Femur (tissue), 1 donor: ENCODE data around the gene CADM1.

Source experiments
- DNase-seq: peaks from one replicate; pipeline ENCODE4 v3.0.0-alpha.2; 2017

The CADM1 gene

GRCh38 chr11:115345840-115346239 is 158.4 kb downstream of the CADM1 start:
- no peak for DNase-seq

DNA sequence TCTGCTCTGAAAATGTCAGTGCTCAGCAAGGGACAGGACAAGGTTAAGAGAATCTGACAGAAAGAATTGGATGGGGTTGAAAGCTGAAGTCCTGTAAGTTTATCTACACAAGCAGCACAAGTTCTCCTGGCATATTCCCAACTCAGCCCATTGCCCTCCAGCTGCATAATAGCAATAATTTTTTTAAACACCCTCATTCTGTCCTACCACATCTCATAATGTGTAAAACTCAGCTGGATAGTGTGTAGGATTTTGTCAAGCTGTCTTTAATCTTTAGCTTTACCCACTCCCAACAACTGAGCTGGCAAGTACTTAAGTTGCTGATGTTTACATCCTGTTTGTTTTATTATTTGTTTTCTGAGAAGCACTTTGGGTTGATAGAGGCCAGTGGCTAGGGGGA is 158.9 kb downstream of the CADM1 start:
- no peak for DNase-seq

DNA sequence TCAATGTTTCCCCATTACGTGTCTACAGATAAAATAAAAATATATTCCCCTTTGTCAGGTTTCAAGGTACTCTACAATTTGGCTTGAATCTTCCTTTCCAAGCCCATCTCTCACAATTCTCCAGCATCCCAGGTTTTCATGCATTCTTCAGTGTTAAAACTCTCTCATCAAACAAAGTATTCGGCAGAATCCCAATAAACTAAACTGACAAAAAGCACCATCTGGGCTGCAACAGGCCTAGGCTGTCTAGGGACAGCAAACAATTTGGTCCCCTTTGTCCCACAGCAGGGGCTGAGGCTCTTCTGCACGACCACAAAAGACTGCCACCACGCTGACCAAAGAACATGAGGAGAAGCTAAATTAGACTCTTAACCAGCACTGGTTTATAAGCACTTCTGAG is 159.4 kb downstream of the CADM1 start:
- no peak for DNase-seq

DNA sequence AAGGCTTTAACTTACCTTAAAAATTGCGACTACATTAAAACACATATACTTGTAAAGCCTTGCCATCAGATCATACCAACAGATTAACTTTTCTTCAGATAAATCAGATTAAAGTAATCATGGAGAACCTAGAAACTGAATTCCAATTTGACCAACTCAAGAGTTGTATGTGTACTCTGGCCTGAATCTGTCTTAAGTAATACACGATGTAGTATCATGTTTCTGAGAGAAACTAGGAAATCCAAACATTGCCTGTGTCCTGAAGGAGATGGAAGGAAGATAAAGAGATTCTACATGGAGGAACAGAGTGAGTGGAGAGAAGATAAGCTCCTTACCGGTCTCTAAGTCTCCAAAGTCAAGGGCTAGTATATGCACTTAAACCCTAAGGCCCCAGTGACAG is 162.1 kb downstream of the CADM1 start:
- no peak for DNase-seq

DNA sequence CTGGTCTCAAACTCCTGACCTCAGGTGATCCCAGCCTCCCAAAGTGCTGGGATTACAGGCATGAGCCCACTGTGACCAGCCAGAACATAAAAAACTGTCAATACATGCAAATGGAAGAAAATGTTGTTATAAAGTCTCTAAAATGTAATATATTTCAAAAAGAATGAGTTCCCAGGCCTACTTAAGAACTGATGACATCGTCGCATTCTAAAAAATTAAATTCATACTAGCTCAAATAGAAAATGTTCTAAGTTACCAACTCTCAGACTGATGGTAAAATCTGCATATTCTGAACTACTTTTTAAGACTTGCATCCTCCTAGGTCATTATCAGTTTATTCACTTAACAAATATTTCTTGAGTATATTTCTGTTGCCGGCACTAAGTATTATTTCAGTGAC is 163.3 kb downstream of the CADM1 start:
- no peak for DNase-seq

DNA sequence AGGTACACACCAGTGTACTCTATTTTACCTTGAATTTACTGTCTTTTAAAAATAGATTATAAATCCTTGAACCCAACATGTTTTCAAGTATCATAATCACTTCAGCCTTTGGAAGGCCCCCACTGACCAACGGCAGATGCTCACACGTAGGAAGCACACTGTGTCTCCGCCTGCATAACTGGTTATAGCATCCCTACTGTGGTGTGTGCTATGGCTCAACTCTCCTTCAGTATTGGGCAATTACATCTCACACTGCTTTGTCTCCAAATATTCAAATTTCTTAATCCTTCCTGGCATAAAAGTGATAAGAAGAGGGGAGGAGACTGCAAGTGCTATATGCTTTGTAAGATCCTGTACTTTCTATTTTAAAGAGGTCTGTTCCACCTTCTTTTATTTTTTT is 165.7 kb downstream of the CADM1 start:
- DNase-seq, result no peak

DNA sequence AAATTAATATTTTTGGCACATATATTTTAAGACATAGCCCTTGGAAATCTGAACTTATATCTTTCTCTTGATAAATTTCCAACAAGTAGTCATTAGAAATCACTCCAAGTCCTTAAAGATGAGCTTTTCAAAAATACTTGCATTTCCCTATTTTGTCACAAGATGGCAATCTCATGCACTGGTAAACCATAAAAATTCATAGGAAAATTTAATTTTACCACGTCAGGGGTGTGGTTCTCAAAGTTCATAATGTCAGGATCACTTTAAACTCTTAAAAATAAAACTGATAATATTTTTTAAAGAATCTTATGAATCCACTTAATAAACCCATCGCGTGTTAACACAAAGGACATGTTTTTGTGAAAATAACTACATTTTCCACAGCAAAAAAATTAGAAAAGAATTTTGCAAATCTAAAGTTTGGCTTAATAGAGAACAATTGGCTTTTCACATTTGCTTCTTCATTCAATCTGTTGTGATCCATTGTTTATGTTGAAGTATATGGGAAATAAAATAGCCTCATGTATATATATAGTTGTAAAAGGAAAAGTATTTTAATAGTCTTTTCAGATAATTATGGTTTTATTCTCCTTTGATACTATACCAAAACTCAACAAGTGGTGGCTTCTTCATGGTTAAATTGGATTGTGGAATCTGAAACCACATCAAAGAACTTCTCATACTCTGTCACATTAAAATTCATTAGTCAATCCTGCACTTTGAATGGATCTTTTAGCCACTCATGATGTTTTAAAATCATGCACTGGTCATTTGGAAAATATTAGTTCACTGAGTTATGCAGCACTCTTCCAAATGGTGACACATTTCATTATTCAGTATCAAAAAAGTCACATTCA is 169.1 kb downstream of the CADM1 start:
- no peak for DNase-seq

DNA sequence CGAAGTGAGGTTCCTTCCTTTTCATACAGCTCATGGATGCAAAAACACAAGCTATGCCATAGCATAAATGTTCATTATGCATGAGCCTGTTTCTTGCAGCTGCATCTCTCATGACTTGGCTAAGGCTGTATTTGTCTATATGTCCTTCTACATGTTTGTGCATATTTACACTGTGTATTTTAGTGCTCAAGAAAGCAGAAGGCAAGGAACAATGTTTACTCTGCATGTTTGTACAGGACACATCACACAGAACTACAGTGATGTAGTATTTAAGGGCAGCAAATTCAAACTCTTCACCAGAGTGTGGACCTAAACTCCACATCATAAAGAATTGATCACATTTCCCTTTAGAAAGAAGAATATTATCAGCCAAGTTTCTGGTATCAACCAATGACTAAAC is 170.3 kb downstream of the CADM1 start:
- no peak for DNase-seq

DNA sequence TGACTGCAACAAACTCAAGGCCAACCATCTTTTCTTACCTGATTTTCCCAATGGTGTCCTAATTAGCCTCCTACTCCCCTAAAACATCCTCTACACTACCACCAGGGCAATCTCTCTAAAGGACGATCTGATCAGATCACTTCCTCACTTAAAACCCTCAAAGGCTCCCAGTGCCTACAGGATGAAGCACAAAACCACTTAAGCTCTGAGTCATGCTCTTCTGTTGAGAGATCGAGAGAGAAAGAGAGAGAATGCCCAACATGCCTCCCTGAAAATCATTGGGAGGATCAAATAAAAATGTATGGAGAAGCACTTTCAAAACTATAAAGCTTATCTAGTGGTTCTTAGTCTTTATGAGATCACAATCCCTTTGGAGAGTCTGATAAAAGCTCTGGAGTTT is 171.1 kb downstream of the CADM1 start:
- DNase-seq, result no peak

- no peak for DNase-seq
Measured at GRCh38 chr11:115330684-115331482, 173.3 kb downstream of the CADM1 start.

GRCh38 chr11:115326526-115326925 is 177.7 kb downstream of the CADM1 start:
- no peak for DNase-seq

GRCh38 chr11:115325523-115325922 is 178.7 kb downstream of the CADM1 start:
- DNase-seq, result no peak

DNA sequence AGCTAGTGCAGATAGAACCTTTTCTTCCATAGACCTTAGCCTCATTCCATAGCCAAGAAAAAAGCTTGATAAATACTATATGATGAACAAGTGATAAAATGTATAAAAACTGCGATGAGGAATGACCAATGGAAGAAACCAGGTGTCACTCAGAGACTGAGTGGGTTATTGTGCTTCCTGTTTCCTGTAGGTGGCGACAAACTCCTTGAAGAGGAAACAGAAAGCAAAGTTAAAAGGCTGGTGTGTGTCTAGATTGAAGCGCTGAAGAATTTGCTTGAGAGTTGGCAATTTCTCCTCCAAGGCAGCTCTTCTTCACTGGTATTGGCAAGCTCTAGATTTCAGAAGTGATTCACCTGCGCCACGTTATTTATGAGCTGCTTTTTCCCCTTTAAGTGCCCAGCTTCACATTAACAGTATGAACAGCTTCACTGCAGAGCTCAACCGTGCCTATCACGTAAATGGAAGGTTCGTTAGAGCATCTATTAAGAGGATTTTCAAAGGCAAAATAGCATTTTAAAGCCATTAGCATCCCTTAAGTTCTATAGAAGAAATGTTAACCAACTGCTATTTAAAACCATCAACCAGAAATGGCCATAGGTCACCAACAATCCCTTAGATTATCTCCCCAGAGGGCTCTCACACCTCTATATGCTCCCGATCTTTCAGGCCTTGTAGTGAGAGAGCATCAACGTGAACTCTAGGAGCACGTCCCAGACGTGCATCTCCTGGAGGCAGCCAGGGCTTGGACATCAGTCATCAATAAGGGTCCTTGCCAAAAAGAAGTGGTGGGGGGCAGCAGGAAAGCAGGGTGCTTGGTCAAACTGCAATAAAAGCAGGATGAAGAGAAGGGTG is 179.4 kb downstream of the CADM1 start:
- DNase-seq, result peak; percentile 34

DNA sequence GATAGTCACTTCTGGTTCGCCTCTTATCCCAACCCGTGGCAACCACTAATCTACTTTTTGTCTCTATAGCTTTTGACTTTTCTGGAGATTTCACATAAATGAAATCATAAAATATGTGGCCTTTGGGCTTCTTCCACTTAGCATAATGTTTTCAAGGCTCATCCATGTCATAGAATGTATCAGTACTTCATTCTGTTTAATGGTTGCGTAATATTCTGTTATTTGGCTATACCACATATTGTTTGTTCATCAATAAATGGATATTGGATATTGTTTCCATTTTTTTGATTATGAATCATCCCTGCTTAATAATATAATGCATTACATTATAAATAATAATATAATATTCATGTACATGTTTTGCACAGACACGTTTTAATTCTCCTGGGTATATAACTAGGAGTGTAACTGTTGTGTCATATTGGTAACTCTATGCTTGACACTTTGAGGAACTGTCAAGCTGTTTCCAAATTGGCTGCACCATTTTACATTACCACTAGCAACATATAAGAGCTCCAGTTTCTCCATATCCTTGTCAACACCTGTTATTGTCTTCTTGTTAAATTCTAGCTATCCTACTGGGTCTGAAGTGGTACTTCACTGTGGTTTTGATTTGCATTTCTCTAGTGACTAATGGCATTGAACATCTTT is 181.5 kb downstream of the CADM1 start:
- no peak for DNase-seq

DNA sequence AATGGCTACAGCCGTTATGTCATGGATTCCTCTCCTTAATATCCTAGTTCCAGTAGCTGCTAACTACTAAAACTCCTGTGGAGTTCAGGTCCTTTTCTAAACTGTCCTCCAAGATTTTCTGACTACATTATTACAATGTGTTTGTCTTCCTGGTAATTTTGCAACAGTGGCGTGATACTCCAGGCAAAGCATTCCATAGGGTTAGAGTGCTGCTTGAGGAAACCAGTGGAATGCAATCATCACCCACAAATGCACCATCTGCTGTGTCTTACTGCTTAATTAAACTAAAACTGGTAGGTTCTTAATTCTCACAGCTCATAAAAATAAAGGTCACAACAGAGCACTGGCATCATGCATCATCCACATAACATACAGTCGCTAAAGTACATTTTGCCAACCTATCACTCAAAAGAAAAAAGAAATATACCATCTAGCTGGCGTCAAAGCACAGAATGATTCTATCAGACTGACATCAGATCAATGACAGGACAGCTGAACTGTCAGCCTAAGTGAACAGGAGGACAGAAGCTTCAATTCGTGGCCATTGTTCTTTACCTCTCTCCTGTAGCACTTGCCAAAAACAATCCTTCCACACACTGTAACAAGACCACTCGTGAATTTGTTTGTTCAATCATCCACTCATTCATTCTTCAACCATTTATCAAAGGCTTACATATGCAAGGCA is 182.5 kb downstream of the CADM1 start:
- no peak for DNase-seq

GRCh38 chr11:115317277-115318185 is 186.7 kb downstream of the CADM1 start:
- no peak for DNase-seq

- no peak for DNase-seq
Measured at GRCh38 chr11:115316696-115317095, 187.5 kb downstream of the CADM1 start.

GRCh38 chr11:115314330-115314920 is 189.8 kb downstream of the CADM1 start:
- no peak for DNase-seq

- no peak for DNase-seq
Measured at GRCh38 chr11:115313224-115313838, 190.9 kb downstream of the CADM1 start.

DNA sequence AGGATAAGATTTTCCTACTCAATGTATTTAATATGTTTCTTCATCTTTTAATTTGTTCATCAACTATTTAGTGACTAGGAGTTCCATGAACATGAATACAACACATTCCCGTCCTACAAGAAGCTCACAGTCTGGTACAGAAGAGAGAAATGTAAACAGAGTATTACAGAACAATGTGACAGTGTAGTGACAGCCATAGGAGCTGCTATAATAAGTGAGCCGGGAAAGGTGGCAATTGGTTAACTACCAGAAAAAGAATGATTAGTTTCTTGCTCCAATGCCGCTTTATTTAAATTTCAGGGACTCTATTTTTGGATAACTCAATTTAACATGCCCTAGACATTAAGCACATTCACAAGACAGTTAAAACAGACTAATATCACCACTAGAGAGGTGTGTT is 192.3 kb downstream of the CADM1 start:
- DNase-seq, result no peak
